ENCODE data around the gene USP12.

The USP12 gene

GRCh38 chr13:27117158-27117557 lies 54.5 kb downstream of the USP12 start:
- Histone ChIP-seq H3K36me3 (ENCODE audit: insufficient read depth, low read length) (no peaks in the 10 kb centered on the region), H3K27ac (no peak overlapping the region), H3K9me3 (ENCODE audit: low read depth, low read length) (no peaks in the 10 kb centered on the region), H3K4me3 (no peak overlapping the region), H3K9ac (ENCODE audit: insufficient read length) (no peak overlapping the region)
- no peak for TF ChIP-seq POLR2AphosphoS5 (IDR thresholded peaks at IDR 0.05; ENCODE audit: borderline replicate concordance, low read depth, low read length)
- TF ChIP-seq EZH2 (IDR thresholded peaks at IDR 0.05): no peak
- TF ChIP-seq FOXP2 (optimal IDR thresholded peaks at IDR 0.05; ENCODE audit: control extremely low read depth, extremely low read length, insufficient read depth): no peak
- no peak for DNase-seq (ENCODE audit: low read depth, low spot score)

DNA sequence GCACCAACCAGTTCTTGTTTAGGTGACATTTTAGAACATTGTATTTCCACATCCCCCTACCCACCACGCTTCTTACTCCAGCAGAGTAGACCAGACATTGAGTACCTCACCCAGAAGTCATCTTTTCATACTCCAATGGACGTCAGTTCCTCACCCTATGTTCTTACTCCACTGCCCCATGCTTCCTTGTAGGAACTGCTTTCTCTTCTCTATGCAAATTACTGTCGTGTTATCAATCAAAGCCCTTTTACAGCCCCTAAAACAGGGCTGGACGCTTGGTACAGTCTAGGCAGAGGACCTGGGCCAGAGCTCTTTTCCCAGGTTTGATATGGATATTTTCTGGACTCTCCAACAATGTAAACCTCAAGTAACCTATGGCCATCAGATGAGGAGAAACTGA lies 58.2 kb downstream of the USP12 start:
- Histone ChIP-seq H3K36me3 (ENCODE audit: insufficient read depth, low read length) (no peaks in the 10 kb centered on the region), H3K9ac (ENCODE audit: insufficient read length) (no peak overlapping the region), H3K9me3 (ENCODE audit: low read depth, low read length) (no peaks in the 10 kb centered on the region), H3K4me3 (no peak overlapping the region), H3K27ac (no peak overlapping the region)
- TF ChIP-seq FOXP2 (optimal IDR thresholded peaks at IDR 0.05; ENCODE audit: control extremely low read depth, extremely low read length, insufficient read depth) (no peak), EZH2 (IDR thresholded peaks at IDR 0.05) (no peak), POLR2AphosphoS5 (IDR thresholded peaks at IDR 0.05; ENCODE audit: borderline replicate concordance, low read depth, low read length) (no peak)
- DNase-seq (ENCODE audit: low read depth, low spot score): no peak

DNA sequence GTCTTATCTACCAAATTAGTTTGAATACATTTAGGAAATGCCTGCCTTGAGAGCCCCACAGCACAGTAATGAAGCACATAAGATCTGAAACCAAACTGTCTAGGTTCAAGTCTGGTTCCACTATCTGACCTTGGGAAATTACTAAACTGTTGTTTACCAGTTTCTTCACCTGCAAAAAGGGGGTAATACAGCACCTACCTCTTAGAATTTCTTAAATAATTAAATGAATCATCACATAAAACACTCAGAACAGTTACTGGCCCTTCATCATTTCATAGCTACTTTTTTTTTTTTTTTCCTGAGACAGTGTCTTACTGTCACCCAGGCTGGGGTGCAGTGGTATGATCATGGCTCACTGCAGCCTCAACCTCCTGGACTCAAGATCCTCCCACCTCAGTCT lies 59.6 kb downstream of the USP12 start:
- no peak for TF ChIP-seq FOXP2 (optimal IDR thresholded peaks at IDR 0.05; ENCODE audit: control extremely low read depth, extremely low read length, insufficient read depth)
- TF ChIP-seq POLR2AphosphoS5 (IDR thresholded peaks at IDR 0.05; ENCODE audit: borderline replicate concordance, low read depth, low read length): no peak
- no peak for TF ChIP-seq EZH2 (IDR thresholded peaks at IDR 0.05)
- DNase-seq (ENCODE audit: low read depth, low spot score): no peak
- no peaks in the 10 kb centered on the region for H3K36me3 ChIP-seq (ENCODE audit: insufficient read depth, low read length)
- H3K4me3 ChIP-seq: no peak overlapping the region
- H3K9me3 ChIP-seq (ENCODE audit: low read depth, low read length): no peaks in the 10 kb centered on the region
- H3K9ac ChIP-seq (ENCODE audit: insufficient read length): no peak overlapping the region
- no peak overlapping the region for H3K27ac ChIP-seq

DNA sequence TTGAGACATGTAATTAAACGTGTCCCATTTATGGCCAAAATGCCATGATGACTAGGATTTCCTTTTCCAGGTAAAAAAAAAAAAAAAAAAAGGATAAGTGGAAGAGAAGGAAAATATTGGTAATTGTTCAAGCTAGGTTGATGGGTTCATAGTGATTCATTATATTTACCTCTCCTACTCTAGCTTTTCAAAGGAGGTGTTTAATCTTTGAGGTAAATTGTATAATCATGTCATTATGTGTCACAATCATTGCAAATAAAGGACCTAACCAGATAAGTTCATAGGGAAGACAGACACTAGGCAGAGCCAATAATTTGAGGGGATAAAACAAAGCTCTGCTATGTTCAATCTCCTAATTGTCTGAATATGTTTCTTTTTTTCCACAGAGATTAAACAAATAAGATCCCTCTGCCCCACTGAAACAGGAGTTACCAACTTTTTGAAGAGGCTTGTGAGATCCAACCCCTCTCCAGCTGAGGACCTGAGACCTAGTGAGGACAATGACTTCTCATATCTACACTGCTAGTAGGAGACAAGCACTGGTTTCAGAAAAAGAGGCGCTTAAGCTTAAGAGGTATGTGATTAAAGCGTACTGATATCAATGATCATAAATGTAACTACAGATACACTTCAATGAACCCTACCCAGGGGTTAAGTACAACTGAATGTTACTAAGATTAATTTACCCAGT lies 61.4 kb downstream of the USP12 start:
- no peak for TF ChIP-seq FOXP2 (optimal IDR thresholded peaks at IDR 0.05; ENCODE audit: control extremely low read depth, extremely low read length, insufficient read depth)
- no peak for TF ChIP-seq EZH2 (IDR thresholded peaks at IDR 0.05)
- no peak for TF ChIP-seq POLR2AphosphoS5 (IDR thresholded peaks at IDR 0.05; ENCODE audit: borderline replicate concordance, low read depth, low read length)
- H3K4me3 ChIP-seq: no peak overlapping the region
- no peak for DNase-seq (ENCODE audit: low read depth, low spot score)
- 0 out of 2 replicates have a peak, but pooled peaks cover 2% of the 10 kb centered on the region for H3K36me3 ChIP-seq (ENCODE audit: insufficient read depth, low read length)
- no peak overlapping the region for H3K27ac ChIP-seq
- no peaks in the 10 kb centered on the region for H3K9me3 ChIP-seq (ENCODE audit: low read depth, low read length)
- no peak overlapping the region for H3K9ac ChIP-seq (ENCODE audit: insufficient read length)

GRCh38 chr13:27106144-27106543 lies 65.5 kb downstream of the USP12 start:
- H3K9ac ChIP-seq (ENCODE audit: insufficient read length): no peak overlapping the region
- H3K9me3 ChIP-seq (ENCODE audit: low read depth, low read length): no peaks in the 10 kb centered on the region
- no peak overlapping the region for H3K4me3 ChIP-seq
- no peak overlapping the region for H3K27ac ChIP-seq
- no peak for DNase-seq (ENCODE audit: low read depth, low spot score)
- no peak for TF ChIP-seq POLR2AphosphoS5 (IDR thresholded peaks at IDR 0.05; ENCODE audit: borderline replicate concordance, low read depth, low read length)
- H3K36me3 ChIP-seq (ENCODE audit: insufficient read depth, low read length): peaks cover 3% of the 10 kb centered on the region; the same call in 1 of the 2 replicates

GRCh38 chr13:27104606-27105005 lies 67.0 kb downstream of the USP12 start:
- Histone ChIP-seq H3K36me3 (ENCODE audit: insufficient read depth, low read length) (peaks cover 3% of the 10 kb centered on the region; the same call in 1 of the 2 replicates), H3K9me3 (ENCODE audit: low read depth, low read length) (no peaks in the 10 kb centered on the region), H3K27ac (no peak overlapping the region), H3K9ac (ENCODE audit: insufficient read length) (no peak overlapping the region), H3K4me3 (no peak overlapping the region)
- no peak for DNase-seq (ENCODE audit: low read depth, low spot score)
- TF ChIP-seq POLR2AphosphoS5 (IDR thresholded peaks at IDR 0.05; ENCODE audit: borderline replicate concordance, low read depth, low read length): no peak
- TF ChIP-seq FOXP2 (optimal IDR thresholded peaks at IDR 0.05; ENCODE audit: control extremely low read depth, extremely low read length, insufficient read depth): no peak
- TF ChIP-seq EZH2 (IDR thresholded peaks at IDR 0.05): no peak

DNA sequence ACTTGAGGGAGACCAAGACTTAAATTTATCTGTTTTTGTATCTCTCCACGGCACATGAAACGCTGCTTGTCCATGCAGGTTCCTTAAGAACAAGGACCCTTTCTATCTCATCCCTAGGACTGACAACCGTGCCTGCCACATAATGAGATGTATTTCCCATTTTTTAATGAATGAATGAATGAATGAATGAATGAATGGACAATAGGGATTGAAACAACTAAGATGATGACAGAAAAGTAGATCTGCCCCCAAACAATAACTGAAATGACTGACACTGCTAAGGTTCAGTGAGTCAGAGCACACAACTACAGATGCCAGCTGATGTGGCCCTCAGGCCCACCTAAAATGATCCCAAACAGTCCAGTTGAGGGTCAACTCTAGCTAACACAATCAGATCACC lies 69.8 kb downstream of the USP12 start:
- no peak for TF ChIP-seq POLR2AphosphoS5 (IDR thresholded peaks at IDR 0.05; ENCODE audit: borderline replicate concordance, low read depth, low read length)
- TF ChIP-seq EZH2 (IDR thresholded peaks at IDR 0.05): no peak
- no peak for TF ChIP-seq FOXP2 (optimal IDR thresholded peaks at IDR 0.05; ENCODE audit: control extremely low read depth, extremely low read length, insufficient read depth)
- no peak for DNase-seq (ENCODE audit: low read depth, low spot score)
- Histone ChIP-seq H3K4me3 (no peak overlapping the region), H3K36me3 (ENCODE audit: insufficient read depth, low read length) (peaks cover 3% of the 10 kb centered on the region; the same call in 1 of the 2 replicates), H3K27ac (no peak overlapping the region), H3K9ac (ENCODE audit: insufficient read length) (no peak overlapping the region), H3K9me3 (ENCODE audit: low read depth, low read length) (no peaks in the 10 kb centered on the region)

DNA sequence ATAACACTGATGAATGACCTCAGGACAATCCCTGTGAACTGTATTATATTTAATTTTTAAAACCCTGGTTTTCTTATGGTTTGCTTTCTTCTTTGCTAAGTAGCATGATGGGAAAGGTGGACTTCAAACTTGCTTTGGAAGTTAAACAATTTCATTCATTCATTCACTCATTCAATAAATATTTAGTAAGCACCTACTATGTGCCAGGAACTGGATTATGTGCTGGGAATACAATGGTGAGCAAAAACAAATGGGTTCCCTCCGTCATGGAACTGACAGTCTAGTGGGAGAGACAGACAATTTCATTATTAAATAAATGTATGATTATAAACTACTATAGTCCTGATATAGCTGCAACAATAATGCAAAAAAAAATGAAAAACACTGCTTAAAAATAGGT lies 70.3 kb downstream of the USP12 start:
- no peak for DNase-seq (ENCODE audit: low read depth, low spot score)
- Histone ChIP-seq H3K36me3 (ENCODE audit: insufficient read depth, low read length) (peaks cover 3% of the 10 kb centered on the region; the same call in 1 of the 2 replicates), H3K4me3 (no peak overlapping the region), H3K27ac (no peak overlapping the region), H3K9ac (ENCODE audit: insufficient read length) (no peak overlapping the region), H3K9me3 (ENCODE audit: low read depth, low read length) (no peaks in the 10 kb centered on the region)
- TF ChIP-seq EZH2 (IDR thresholded peaks at IDR 0.05): no peak
- TF ChIP-seq FOXP2 (optimal IDR thresholded peaks at IDR 0.05; ENCODE audit: control extremely low read depth, extremely low read length, insufficient read depth): no peak
- no peak for TF ChIP-seq POLR2AphosphoS5 (IDR thresholded peaks at IDR 0.05; ENCODE audit: borderline replicate concordance, low read depth, low read length)

DNA sequence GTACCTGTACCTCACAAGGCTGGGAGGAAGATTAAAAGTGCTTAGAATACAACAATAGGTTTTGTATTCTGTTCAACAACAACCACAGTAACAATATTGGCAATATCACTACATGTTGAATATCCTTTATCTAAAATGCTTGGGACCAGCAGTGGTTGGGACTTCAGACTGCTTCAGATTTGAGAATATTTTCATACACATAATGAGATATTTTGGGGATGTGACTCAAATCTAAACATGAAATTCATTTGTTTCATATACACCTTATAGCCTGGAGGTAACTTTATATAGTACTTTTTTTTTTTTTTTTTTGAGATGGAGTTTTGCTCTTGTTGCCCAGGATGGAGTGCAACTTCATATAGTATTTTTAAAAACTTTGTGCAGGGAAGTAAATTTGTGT lies 73.9 kb downstream of the USP12 start:
- H3K36me3 ChIP-seq (ENCODE audit: insufficient read depth, low read length): peaks cover 5% of the 10 kb centered on the region; the same call in 1 of the 2 replicates
- no peak for DNase-seq (ENCODE audit: low read depth, low spot score)
- no peak overlapping the region for H3K27ac ChIP-seq
- TF ChIP-seq EZH2 (IDR thresholded peaks at IDR 0.05): no peak
- H3K4me3 ChIP-seq: no peak overlapping the region
- no peaks in the 10 kb centered on the region for H3K9me3 ChIP-seq (ENCODE audit: low read depth, low read length)
- H3K9ac ChIP-seq (ENCODE audit: insufficient read length): no peak overlapping the region

All from SK-N-MC (cell line).